Stimulated activated CD8-positive, alpha-beta memory T cell treated with anti-CD3 and anti-CD28 coated beads, Interleukin-12 subunit alpha, Interleukin-12 subunit beta, amount 100 ng/mL, for 1 hour (primary cell): ENCODE results near the gene KIFC1.
A peak's percentile ranks its signal among the peaks of the same experiment; 100 is the strongest.

Source experiments
- DNase-seq: peaks from one replicate; pipeline ENCODE4 v3.0.0-alpha.2; 2020; ENCODE audit warnings: low read depth

KIFC1 gene

DNA sequence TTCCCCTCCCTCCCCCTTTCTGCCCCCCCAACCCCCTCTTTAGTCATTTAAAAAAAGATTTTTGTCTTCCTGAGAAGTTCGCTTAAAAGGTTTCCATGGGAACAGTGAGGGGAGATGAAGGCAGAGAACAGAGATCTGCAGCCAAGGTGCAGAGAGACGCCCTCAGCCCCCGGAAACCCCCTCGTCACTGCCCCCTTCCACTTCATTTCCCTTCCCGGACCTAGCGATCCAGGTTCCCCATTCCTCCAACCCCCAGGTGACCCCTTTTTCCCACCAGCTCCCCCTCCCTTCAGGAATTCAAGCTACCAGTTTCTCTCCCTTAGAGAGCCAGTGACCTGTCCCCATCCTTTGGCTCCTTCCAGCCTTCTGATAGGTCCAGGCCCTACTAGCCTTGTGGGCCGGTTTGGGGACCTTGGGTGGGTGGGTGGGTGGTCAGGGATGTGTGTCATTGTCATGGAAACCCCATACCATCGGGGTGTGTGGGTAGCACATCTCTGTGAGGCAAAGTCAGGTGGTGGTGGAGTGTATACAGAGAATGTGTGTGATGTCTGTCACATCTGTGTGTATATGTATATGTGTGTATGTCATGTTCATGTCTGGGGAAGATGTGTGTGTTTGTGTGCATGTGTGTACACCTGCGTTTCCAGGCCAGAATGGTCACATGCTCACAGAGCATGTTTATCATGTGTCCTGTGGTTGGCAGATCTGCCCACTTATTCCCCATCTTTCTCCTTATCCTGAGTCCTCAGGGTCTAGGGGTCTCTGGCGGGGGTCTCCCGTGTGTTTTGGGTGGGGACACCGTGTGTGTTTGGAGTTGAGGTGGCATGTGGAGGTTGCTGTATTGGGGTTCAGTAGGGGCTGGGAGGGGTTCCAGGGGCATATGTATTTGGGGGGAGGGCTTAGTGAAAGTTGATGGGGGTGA is 35.2 kb downstream of the KIFC1 start:
- DNase-seq = no peak

DNA sequence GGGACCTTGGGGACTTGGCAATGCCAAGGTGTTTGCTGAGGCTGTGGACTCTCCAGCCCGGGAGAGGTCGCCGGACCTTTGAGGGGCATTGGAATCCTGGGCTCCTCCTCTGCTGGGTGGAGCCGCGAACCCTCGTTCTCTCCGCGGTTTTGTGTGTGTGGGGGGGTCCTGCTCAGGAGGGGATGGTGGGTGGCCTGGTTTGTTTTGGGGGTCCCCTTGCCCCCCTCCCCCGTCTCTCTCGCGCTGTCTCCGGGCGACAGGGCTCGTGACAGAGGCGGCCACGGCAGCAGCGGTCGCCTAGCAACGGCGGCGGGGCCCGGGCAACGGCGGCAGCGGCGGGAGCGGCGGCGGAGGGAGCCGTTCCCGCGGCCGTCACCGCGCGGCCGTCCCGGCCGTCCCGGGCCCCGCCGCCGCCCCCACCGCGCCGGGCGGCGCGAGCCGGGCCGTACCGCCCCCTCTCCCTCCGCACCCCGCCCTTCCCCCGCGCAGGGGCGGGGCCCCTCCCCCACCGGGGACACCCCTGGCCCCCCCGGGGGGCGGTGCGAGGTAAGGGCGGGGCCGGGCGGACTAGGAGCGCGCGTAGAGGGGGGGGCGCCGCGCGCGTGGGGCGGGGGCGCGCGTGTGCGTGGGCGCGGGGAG is 36.1 kb downstream of the KIFC1 start:
- no peak for DNase-seq

DNA sequence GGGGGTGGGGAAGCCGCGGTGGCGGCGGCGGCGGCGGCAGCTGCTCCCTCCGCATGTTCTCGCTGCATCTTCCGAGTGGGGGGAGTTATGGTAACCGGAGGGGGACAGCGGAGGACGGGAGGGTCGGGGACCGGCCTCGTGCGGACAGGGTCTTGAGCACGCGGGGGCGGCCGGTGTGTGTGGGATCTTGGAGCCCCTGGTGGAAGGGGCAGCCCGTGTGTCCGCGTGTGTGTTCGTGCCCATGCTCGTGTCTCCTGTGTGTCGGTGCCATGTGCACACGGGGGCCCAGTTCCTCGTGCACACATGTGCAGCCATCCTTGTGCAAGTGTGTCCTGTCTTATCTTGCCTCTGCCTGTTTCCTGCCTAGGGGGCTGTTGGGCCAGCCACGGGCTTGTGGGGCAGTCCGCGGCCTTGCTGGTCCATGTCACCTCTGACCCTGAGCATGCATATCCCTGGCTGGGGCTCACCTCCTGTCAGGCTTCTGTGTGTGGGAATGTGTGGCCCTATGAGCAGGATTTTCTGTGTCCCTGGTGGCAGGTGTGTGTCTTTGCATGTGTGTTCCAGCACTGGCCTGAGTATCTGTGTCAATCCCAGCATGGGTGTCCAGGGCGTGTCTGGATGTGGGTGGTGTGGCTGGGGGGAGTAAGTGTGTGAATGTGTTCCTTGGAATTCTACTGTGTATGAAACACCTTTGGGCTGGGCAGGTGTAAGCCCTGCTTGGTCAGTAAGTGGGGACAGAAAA is 36.8 kb downstream of the KIFC1 start:
- DNase-seq = no peak

DNA sequence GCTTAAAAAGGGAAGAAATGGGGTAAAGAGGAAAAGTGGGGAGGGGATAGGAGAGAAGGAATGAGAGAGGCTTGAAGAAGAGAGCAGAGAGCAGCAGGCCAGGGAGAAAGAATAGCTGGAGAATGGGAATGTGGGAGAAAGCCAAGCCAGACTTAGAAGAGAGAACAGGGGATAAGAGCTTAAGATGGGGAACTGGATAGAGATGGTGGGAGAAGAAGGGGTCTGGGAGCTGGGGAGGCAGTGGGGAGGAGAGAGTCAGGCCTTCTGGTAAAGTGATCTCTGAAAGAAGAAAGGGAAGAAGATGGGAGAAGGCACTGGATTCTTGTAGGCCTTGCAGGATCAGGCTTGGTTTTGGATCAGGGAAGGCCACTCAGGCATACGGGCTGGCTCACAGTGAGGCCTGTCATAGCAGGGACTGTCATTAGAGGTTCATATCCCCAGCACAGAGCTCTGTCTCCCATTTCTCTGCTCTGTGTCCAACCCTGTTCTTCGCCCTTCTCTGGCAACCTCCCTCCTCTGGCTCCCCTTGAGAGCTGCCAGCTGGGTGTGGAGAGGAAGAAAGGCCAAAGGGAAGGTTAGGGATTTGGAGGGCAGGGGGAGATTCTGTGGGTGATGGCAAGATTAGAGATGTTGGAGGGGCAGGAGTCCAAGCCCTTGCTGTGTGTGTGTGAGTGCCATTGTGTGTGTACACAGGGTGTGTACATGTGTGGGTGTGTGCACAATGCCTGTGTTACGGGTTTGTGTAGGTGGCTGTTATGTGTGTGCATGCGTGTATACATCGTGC is 37.5 kb downstream of the KIFC1 start:
- DNase-seq = no peak

DNA sequence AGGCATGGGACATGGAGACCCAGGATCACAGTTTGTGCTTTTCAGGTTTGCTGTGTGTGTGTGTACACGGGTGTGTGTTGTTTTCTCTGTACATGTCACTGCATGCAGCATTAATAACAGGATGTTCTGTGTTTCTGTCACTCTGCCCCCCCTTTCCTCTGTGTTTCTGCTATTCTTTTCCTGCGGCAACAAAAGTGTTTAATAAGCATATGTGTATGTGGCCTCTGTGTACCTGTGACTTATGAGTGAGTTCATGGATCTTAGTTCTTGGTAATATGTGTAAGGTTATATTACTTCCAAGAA is 38.1 kb downstream of the KIFC1 start:
- no peak for DNase-seq

DNA sequence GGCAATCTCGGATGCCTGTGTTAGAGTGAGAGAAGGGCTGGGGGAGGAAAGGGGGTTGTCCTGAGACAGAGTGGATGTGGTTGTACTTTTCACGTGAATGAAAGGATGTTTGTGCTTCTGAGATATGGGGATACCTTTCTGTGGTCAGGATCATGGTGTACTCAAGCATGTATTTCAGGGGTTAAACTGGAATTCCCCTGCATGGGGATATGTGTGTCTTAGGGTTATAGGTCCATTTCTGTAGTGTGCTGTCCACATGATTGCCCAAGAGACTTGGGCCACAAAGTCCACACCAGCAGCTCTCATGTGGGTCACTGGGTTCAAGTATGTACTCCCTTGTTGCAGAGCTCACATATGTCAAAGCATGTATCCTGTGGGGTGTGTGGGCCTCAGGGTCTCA is 38.7 kb downstream of the KIFC1 start:
- no peak for DNase-seq

DNA sequence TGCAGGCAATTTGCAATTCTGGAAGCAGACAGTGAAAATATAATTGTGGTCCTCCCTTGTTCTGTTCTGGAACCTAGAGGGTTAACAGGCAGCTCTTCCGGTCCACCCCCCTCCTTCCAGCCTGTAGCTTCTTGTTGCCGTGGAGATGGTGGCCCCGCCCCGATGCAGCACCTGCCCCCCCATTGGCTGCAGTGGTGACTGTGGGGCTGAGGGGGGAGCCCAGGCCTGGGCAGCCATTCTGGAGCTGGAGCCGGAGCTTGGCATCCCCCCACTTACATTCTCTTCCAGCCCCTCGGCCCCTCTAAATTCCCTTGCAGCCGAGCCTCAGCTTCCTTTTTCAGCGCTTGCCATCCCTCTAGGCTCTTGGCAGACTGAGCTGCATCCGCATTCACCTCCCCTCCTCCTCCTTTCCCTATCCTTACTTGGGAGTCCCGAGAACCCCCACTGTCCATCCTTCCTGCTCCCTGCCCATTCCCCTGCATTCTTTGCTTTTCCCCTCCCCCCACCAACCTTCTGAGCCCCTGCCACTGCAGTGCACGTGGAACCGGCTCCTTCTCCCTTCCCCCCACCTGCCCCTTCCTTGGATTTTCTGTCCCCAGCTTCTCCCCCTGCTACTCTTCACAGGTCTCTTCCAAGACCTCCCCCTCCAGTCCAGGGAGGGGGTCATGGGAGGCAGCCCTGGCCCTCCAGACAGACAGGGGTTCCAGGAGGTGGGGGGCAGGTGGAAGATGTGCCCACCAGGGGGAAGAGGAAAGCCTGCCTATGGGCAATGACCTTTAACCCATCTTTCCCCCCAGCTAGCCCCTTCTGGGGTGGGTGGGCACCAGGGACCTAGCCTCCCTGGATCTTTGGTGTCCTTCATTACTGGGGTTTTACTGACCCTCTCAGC is 39.6 kb downstream of the KIFC1 start:
- peak; percentile 72 for DNase-seq

DNA sequence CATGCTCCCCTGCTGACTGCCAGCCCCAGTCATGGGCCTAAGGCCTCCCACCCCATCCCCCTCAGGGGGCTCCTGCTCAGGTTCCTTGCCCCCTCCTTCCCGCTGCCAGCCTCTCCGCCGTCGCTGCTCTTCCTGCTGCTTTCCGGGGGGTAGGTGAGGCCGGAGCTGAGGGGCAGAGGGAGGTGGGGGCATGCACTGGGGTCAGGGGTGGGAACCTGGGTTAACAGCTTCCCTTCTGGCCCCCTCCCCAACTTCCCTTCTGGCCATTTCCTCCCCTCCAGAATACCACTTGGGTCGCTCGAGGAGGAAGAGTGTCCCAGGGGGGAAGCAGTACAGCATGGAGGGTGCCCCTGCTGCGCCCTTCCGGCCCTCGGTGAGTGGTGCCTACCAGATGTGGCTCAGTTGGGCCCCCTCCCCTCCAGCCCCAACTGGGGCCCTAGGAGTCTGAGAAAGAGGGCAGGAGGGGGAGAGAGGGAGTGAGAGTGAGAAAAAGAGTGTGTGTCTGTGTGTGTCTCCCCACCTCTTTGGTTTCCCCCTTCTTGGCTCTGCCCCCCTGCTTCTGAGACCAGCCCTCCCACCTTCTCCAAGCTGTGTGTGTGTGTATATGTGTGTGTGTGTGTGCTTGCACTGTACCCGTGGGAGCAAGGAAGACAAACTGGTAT is 40.4 kb downstream of the KIFC1 start:
- no peak for DNase-seq

DNA sequence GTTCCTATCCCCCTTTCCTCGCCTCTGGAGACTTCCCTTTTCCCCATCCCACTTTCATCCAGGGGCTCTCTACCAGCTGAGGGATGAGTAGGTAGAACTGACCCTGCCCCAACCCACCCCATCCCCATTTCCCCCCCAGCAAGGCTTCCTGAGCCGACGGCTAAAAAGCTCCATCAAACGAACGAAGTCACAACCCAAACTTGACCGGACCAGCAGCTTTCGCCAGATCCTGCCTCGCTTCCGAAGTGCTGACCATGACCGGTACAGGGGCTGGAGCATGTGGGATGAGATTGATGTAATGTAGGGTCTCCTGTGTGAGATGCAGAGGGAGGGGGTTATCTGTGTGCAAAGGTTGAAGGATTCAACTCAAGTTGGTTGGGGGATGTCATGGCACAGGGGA is 40.9 kb downstream of the KIFC1 start:
- no peak for DNase-seq

DNA sequence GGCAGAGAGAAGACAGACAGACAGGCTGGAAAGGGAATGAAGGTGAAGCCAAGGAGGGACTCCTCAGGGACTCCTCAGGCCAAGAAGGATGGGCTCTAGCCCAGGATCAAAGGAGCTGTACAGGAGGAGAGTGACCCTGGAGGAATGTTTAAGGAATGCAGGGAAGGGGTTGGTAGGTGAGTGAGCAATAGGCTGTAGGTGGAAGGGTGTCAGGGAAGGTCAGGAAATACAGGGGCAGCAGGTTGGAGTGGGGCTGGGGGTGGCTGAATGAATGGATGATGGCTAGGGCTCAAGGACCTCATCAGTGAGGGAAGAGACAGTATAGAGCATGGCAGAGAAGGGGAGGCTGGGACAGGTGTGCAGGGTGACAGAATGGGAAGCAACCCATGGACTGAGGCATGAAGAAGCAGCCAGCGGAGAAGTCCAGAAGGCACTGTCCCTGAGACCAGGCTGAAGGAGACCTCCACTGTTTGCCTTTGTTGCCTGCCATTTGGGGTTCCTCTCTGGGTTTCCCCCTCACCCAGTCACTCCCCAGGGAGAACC is 41.4 kb downstream of the KIFC1 start:
- no peak for DNase-seq

DNA sequence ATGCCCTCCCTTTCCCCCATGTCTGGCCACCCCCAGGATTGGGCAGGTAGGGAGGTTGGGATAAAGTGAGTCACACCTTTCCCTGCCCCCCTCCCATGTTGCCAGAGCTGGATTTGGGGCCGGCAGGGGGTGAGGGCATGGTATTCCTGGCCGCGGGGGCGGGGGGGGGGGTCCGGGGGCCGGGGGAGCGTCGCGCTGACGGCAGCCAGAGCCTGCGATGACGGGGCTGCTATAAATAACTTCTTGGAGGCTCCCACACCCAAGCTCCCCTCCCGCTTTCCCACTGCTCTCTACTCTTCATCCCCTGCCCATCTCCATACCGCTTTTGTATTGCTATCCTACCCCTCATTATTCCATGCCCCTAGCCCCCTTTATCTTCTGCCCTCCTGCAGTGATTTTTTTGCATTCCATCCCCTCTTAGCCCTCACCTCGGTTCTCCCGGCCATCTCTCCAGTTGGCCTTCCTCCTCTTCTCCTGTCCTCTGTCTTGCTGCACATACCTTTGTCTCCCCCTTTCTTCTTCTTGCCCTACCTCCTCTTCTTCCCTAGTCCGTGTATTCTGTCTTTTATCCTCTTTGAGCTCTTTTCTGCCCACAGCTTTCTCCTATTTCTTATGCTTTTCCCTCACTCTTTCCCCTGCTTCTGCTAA is 42.0 kb downstream of the KIFC1 start:
- no peak for DNase-seq

DNA sequence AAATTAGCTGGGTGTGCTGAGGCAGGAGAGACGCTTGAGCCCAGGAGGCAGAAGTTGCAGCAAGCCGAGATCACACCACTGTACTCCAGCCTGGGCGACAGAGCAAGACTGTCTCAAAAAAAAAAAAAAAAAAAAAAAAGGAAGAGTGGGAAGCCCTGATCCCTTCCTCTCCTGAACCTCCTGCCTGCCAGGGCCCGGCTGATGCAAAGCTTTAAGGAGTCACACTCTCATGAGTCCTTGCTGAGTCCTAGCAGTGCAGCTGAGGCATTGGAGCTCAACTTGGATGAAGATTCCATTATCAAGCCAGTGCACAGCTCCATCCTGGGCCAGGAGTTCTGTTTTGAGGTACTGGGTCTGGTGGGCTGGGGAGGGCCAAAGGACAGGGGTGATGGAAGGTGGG is 43.3 kb downstream of the KIFC1 start:
- no peak for DNase-seq

DNA sequence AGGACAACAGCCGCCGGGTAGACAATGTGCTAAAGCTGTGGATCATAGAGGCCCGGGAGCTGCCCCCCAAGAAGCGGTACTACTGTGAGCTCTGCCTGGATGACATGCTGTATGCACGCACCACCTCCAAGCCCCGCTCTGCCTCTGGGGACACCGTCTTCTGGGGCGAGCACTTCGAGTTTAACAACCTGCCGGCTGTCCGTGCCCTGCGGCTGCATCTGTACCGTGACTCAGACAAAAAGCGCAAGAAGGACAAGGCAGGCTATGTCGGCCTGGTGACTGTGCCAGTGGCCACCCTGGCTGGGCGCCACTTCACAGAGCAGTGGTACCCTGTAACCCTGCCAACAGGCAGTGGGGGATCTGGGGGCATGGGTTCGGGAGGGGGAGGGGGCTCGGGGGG is 46.0 kb downstream of the KIFC1 start:
- DNase-seq = no peak

DNA sequence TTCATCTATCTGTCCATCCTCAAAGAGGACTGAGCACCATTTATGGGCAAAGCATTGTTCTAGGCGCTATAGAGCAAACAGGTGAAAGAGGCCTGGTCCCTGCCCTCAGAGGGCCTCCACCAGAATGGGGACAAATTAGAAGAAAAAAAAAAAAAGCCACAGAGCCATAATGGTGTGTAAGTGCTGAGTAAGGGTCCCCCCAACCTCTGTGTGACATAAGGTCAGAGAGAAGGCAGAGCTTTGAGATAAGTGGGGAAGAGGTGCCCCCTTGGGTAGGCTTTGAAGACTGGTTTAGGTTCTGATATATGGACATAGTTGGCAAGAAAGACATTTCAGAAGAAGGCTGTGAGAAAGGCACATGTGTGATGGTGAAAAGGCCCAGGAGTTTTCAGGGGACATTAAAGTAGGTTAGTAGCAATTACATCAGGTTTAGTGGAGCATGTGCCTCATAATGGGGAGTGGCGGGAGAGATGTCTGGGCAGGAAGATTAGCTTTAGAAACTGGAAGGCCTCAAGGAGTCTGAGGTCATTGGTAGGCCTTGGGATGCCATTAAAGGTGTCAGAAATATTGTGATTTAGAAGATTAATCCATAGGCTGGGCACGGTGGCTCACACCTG is 47.5 kb downstream of the KIFC1 start:
- no peak for DNase-seq

DNA sequence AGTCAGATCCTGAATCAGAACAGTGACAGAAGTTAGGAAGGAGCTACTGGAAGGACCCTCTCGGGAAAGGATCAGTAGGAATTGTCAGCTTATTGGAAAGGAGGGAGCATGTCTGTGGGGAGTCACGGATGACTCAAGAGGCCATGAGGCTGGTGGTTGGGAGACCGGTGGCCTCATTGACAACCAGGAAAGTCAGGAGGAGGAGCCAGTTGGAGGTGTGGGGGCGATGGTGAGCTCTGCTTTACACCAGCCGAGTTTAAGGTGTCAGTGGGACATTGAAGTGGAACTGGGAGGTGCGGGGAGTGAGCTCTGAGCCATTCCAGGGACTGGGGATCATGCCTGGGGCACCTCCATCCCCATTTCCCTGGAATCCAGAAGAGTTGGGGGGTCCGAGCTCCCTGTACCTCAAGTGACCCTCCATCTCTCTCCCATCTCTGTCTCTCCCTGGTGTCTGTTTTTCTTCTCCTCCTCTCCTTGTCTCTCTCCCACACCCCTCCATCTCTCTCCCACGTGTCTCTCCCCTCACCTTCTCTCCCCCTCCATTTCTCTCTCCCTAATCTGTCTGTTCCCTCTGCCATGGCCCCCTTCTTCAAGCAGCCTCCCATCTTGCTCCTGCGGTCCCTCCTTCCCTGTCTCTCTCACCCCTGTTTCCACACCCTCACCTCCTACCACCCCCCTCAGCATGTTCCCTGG is 48.5 kb downstream of the KIFC1 start:
- DNase-seq = no peak

DNA sequence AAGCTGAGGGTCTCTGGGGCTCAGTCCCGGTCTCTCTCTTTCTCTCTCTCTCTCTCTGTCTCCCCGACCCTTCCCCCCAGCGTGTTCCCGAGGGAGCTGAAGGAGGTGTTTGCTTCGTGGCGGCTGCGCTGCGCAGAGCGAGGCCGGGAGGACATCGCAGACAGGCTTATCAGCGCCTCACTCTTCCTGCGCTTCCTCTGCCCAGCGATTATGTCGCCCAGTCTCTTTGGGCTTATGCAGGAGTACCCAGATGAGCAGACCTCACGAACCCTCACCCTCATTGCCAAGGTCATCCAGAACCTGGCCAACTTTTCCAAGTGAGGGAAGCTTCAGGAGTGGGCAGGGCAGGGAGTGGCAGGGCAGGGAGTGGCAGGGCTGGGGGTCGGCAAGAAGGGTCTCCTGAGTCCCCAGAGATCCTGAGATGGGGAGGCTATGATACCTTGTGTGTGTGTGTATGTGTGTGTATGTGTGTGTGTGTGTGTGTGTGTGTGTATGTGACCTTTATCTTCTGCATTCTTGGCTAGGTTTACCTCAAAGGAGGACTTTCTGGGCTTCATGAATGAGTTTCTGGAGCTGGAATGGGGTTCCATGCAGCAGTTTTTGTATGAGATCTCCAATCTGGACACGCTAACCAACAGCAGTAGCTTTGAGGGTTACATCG is 49.2 kb downstream of the KIFC1 start:
- DNase-seq = no peak

DNA sequence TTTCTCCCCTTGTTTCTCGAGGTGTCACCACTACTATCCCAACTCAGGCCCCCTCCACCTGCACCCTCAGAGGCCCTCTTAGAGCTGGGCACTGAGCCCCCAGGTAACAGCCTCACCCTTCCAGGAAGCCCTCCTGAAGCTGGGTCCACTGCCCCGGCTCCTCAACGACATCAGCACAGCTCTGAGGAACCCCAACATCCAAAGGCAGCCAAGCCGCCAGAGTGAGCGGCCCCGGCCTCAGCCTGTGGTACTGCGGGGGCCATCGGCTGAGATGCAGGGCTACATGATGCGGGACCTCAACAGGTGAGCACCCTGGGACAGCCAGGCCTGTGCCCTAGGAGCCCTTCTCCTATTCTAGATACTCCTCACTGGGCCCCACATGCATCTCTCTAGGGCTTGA is 49.8 kb downstream of the KIFC1 start:
- DNase-seq = no peak

DNA sequence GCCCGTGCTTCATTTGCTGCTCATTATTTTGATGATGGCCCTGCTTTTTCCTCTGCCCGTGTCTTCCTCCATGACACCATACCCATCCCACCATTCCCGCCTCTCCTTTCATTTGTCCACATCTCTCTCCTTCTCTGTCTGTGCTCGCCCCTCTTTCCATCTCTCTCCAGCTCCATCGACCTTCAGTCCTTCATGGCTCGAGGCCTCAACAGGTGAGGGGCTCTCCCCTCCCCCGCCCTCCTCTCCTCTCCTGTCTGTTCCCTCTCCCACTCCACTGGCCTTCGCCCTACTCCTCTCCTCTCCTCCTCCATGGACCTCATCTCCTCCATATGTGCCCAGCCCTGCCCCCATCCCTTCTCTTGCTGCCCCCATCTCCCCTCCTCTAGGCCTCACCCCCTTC is 50.7 kb downstream of the KIFC1 start:
- DNase-seq = no peak
